Erythroblast (primary cell): Measurements from ENCODE around the gene MAP7D3.

Source experiments
- GATA1 ChIP-seq: IDR thresholded peaks from 2 replicates; pipeline ENCODE4 v1.6.1; 2011; ENCODE audit warnings: low read depth, mild to moderate bottlenecking, control low read depth, low read length, moderate library complexity
- POLR2A ChIP-seq: IDR thresholded peaks from 2 replicates; pipeline ENCODE4 v1.6.1; 2011; ENCODE audit warnings: mild to moderate bottlenecking, low read length

- no peak for TF ChIP-seq POLR2A
- no peak for TF ChIP-seq GATA1
These were observed 30.2 kb downstream of the MAP7D3 start for GRCh38 chrX:136220951-136221350.
